ENCODE results near the gene LMO2. TPM values are rescaled to one million over a fixed set of nuclear protein-coding genes. Genes with fewer than 3 reads are reported as not detected.

The LMO2 gene
- total and polyA plus RNA-seq, 2 of the 13 experiments (the other 11 are each of a cell fraction or from before 2014, with no cell fraction given), result not detected

- ChIA-PET CTCF (ENCODE audit: low intra/inter-chr PET ratio, low total read pairs) (no interaction called here), POLR2A (no interaction called here)
- intact Hi-C loops (cut with micrococcal nuclease; ENCODE audit: unreplicated experiment), result no loop called here
- Histone ChIP-seq H3K4me2 (ENCODE audit: low read depth, low read length) (no peak overlapping the region), H3K27ac (ENCODE audit: extremely low read length, insufficient read depth, low read length) (no peak overlapping the region), H3K4me1 (ENCODE audit: insufficient read depth, low read length) (no peaks in the 10 kb centered on the region), H3K36me3 (replicated peaks in 1 of 2; ENCODE audit: control insufficient read depth in 1 of 2, insufficient read depth in 2 of 2, low read length in 2 of 2) (no peaks in the 10 kb centered on the region), H3K4me3 (replicated peaks in 1 of 3; ENCODE audit: insufficient read depth in 1 of 3, low read depth in 2 of 3, low read length in 3 of 3) (no peak overlapping the region), H2AFZ (ENCODE audit: low read length) (no peak overlapping the region), H3K9me3 (ENCODE audit: low read length) (no peaks in the 10 kb centered on the region), H3K27me3 (ENCODE audit: control insufficient read depth in 1 of 2, insufficient read depth in 2 of 2, low read length in 2 of 2) (peaks cover 0 to 21% of the 10 kb centered on the region in 2 experiments; a peak in 2 of 5 replicates), H3K79me2 (ENCODE audit: insufficient read depth, low read length) (no peaks in the 10 kb centered on the region), H3K9ac (ENCODE audit: insufficient read depth, low read depth, low read length) (no peak overlapping the region), H4K20me1 (ENCODE audit: insufficient read depth, low read length) (no peaks in the 10 kb centered on the region)
- in situ Hi-C loops (cut with HindIII; ENCODE audit: extremely low pct_ligation_motif_present, low pct_unique_long_range_greater_than_20kb), result no loop called here
- FAIRE-seq (no peak), DNase-seq (ENCODE audit: low spot score) (no peak), ATAC-seq (no peak)
- WGBS (ENCODE audit: low lambda C conversion rate), result under 1% methylated on average over 9 of the region's 15 CpGs
- BruUV-seq (replicated peaks), result no TSS peak
- TF ChIP-seq ZBTB3 (CRISPR knock-in tag; IDR thresholded peaks at IDR 0.05; ENCODE audit: borderline replicate concordance, low read depth) (no peak), GPN1 (CRISPR knock-in tag; IDR thresholded peaks at IDR 0.05; ENCODE audit: borderline replicate concordance) (no peak), FOXO1 (CRISPR knock-in tag; IDR thresholded peaks at IDR 0.05) (no peak), JDP2 (CRISPR knock-in tag; IDR thresholded peaks at IDR 0.05; ENCODE audit: borderline replicate concordance) (no peak), ERF (CRISPR knock-in tag; IDR thresholded peaks at IDR 0.05) (no peak), REL (CRISPR knock-in tag; conservative IDR thresholded peaks at IDR 0.05) (no peak), CSRNP2 (CRISPR knock-in tag; conservative IDR thresholded peaks at IDR 0.05; ENCODE audit: low read depth) (no peak), MIXL1 (CRISPR knock-in tag; IDR thresholded peaks at IDR 0.05) (no peak), MAZ (IDR thresholded peaks at IDR 0.05; ENCODE audit: borderline replicate concordance, low read depth, low read length) (no peak), MAZ (CRISPR knock-in tag; IDR thresholded peaks at IDR 0.05; ENCODE audit: low read depth) (no peak), ZNF709 (CRISPR knock-in tag; IDR thresholded peaks at IDR 0.05) (no peak), ZSCAN31 (CRISPR knock-in tag; IDR thresholded peaks at IDR 0.05; ENCODE audit: low read depth) (no peak), ZBTB1 (CRISPR knock-in tag; IDR thresholded peaks at IDR 0.05; ENCODE audit: borderline replicate concordance) (no peak)
- TF ChIP-seq, protein P1, sequence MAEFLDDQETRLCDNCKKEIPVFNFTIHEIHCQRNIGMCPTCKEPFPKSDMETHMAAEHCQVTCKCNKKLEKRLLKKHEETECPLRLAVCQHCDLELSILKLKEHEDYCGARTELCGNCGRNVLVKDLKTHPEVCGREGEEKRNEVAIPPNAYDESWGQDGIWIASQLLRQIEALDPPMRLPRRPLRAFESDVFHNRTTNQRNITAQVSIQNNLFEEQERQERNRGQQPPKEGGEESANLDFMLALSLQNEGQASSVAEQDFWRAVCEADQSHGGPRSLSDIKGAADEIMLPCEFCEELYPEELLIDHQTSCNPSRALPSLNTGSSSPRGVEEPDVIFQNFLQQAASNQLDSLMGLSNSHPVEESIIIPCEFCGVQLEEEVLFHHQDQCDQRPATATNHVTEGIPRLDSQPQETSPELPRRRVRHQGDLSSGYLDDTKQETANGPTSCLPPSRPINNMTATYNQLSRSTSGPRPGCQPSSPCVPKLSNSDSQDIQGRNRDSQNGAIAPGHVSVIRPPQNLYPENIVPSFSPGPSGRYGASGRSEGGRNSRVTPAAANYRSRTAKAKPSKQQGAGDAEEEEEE (CRISPR knock-in tag; IDR thresholded peaks at IDR 0.05; ENCODE audit: borderline replicate concordance), result no peak
- TF ChIP-seq, protein P2, sequence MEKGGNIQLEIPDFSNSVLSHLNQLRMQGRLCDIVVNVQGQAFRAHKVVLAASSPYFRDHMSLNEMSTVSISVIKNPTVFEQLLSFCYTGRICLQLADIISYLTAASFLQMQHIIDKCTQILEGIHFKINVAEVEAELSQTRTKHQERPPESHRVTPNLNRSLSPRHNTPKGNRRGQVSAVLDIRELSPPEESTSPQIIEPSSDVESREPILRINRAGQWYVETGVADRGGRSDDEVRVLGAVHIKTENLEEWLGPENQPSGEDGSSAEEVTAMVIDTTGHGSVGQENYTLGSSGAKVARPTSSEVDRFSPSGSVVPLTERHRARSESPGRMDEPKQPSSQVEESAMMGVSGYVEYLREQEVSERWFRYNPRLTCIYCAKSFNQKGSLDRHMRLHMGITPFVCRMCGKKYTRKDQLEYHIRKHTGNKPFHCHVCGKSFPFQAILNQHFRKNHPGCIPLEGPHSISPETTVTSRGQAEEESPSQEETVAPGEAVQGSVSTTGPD (CRISPR knock-in tag; IDR thresholded peaks at IDR 0.05), result no peak
- TF ChIP-seq, protein P3, sequence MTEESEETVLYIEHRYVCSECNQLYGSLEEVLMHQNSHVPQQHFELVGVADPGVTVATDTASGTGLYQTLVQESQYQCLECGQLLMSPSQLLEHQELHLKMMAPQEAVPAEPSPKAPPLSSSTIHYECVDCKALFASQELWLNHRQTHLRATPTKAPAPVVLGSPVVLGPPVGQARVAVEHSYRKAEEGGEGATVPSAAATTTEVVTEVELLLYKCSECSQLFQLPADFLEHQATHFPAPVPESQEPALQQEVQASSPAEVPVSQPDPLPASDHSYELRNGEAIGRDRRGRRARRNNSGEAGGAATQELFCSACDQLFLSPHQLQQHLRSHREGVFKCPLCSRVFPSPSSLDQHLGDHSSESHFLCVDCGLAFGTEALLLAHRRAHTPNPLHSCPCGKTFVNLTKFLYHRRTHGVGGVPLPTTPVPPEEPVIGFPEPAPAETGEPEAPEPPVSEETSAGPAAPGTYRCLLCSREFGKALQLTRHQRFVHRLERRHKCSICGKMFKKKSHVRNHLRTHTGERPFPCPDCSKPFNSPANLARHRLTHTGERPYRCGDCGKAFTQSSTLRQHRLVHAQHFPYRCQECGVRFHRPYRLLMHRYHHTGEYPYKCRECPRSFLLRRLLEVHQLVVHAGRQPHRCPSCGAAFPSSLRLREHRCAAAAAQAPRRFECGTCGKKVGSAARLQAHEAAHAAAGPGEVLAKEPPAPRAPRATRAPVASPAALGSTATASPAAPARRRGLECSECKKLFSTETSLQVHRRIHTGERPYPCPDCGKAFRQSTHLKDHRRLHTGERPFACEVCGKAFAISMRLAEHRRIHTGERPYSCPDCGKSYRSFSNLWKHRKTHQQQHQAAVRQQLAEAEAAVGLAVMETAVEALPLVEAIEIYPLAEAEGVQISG (CRISPR knock-in tag; IDR thresholded peaks at IDR 0.05), result no peak
These were observed 45.1 kb upstream of the LMO2 start for GRCh38 chr11:33936725-33937604.
